GM21529 (cell line): Measurements from ENCODE around the gene TTLL12.

ENCODE experiments used
- ATAC-seq: cut with Tn5 transposase; IDR thresholded peaks from one replicate; pipeline ENCODE4 v1.9.1; 2021; ENCODE audit not compliant: unreplicated experiment

The TTLL12 gene

GRCh38 chr22:43131773-43132501 lies 55.0 kb downstream of the TTLL12 start:
- no peak for ATAC-seq

- ATAC-seq = no peak
These were observed 57.2 kb downstream of the TTLL12 start for GRCh38 chr22:43129426-43130425.

- ATAC-seq = no peak
These were observed 58.0 kb downstream of the TTLL12 start for GRCh38 chr22:43128928-43129424.

- no peak for ATAC-seq
These were observed 58.8 kb downstream of the TTLL12 start for GRCh38 chr22:43128116-43128515.

GRCh38 chr22:43127166-43127908 lies 59.6 kb downstream of the TTLL12 start:
- ATAC-seq = no peak

GRCh38 chr22:43126501-43127165 lies 60.3 kb downstream of the TTLL12 start:
- no peak for ATAC-seq

- peak; percentile 72 for ATAC-seq
These were observed 67.9 kb downstream of the TTLL12 start for GRCh38 chr22:43118953-43119458.

- ATAC-seq = no peak
These were observed 68.7 kb downstream of the TTLL12 start for GRCh38 chr22:43118024-43118849.

- ATAC-seq = no peak
These were observed 70.0 kb downstream of the TTLL12 start for GRCh38 chr22:43116932-43117331.
